ENCODE measurements around the gene SEPSECS.

SEPSECS gene

GRCh38 chr4:25155947-25156346 is 4.3 kb downstream of the SEPSECS start:
- H3K36me3 ChIP-seq (ENCODE audit: insufficient read depth, low read length), result 0 out of 2 replicates have a peak, but pooled peaks cover 3% of the 10 kb centered on the region
- H3K4me1 ChIP-seq (ENCODE audit: control insufficient read depth, insufficient read depth, low read length, unreplicated experiment), result no peaks in the 10 kb centered on the region
- no peak overlapping the region for H3K4me3 ChIP-seq (ENCODE audit: low read depth, low read length)
- no peaks in the 10 kb centered on the region for H3K27me3 ChIP-seq (ENCODE audit: insufficient read depth, low read length)
- no peak overlapping the region for H2AFZ ChIP-seq (ENCODE audit: low read length, unreplicated experiment)
- peaks cover 4% of the 10 kb centered on the region for H3K79me2 ChIP-seq (ENCODE audit: control insufficient read depth, insufficient read depth, low read length, unreplicated experiment)
- no peak overlapping the region for H3K27ac ChIP-seq (ENCODE audit: low read depth, low read length)

GRCh38 chr4:25154594-25155265 is 5.5 kb downstream of the SEPSECS start:
- H3K4me1 ChIP-seq (ENCODE audit: control insufficient read depth, insufficient read depth, low read length, unreplicated experiment), result no peaks in the 10 kb centered on the region
- no peak overlapping the region for H3K4me3 ChIP-seq (ENCODE audit: low read depth, low read length)
- H3K79me2 ChIP-seq (ENCODE audit: control insufficient read depth, insufficient read depth, low read length, unreplicated experiment), result peaks cover 4% of the 10 kb centered on the region
- no peak overlapping the region for H2AFZ ChIP-seq (ENCODE audit: low read length, unreplicated experiment)
- H3K36me3 ChIP-seq (ENCODE audit: insufficient read depth, low read length), result 0 out of 2 replicates have a peak, but pooled peaks cover 3% of the 10 kb centered on the region
- no peak overlapping the region for H3K27ac ChIP-seq (ENCODE audit: low read depth, low read length)
- no peaks in the 10 kb centered on the region for H3K27me3 ChIP-seq (ENCODE audit: insufficient read depth, low read length)

GRCh38 chr4:25146076-25146475 is 14.2 kb downstream of the SEPSECS start:
- H3K27ac ChIP-seq (ENCODE audit: low read depth, low read length), result no peak overlapping the region

GRCh38 chr4:25144870-25145481 is 15.3 kb downstream of the SEPSECS start:
- H3K36me3 ChIP-seq (ENCODE audit: insufficient read depth, low read length), result 0 out of 2 replicates have a peak, but pooled peaks cover 4% of the 10 kb centered on the region
- H3K4me1 ChIP-seq (ENCODE audit: control insufficient read depth, insufficient read depth, low read length, unreplicated experiment), result no peaks in the 10 kb centered on the region
- no peak overlapping the region for H3K4me3 ChIP-seq (ENCODE audit: low read depth, low read length)

More at GRCh38 chr4:25146076-25146475, 14.2 kb downstream of the SEPSECS start:
- Histone ChIP-seq H3K27me3 (ENCODE audit: insufficient read depth, low read length) (no peaks in the 10 kb centered on the region), H3K79me2 (ENCODE audit: control insufficient read depth, insufficient read depth, low read length, unreplicated experiment) (no peaks in the 10 kb centered on the region), H3K36me3 (ENCODE audit: insufficient read depth, low read length) (0 out of 2 replicates have a peak, but pooled peaks cover 4% of the 10 kb centered on the region), H2AFZ (ENCODE audit: low read length, unreplicated experiment) (no peak overlapping the region), H3K4me3 (ENCODE audit: low read depth, low read length) (no peak overlapping the region), H3K4me1 (ENCODE audit: control insufficient read depth, insufficient read depth, low read length, unreplicated experiment) (no peaks in the 10 kb centered on the region)

GRCh38 chr4:25142468-25142867 is 17.8 kb downstream of the SEPSECS start:
- Histone ChIP-seq H3K36me3 (ENCODE audit: insufficient read depth, low read length) (no peaks in the 10 kb centered on the region; the same call in 1 of the 2 replicates), H3K4me1 (ENCODE audit: control insufficient read depth, insufficient read depth, low read length, unreplicated experiment) (no peaks in the 10 kb centered on the region), H2AFZ (ENCODE audit: low read length, unreplicated experiment) (no peak overlapping the region), H3K79me2 (ENCODE audit: control insufficient read depth, insufficient read depth, low read length, unreplicated experiment) (no peaks in the 10 kb centered on the region), H3K27ac (ENCODE audit: low read depth, low read length) (no peak overlapping the region), H3K4me3 (ENCODE audit: low read depth, low read length) (no peak overlapping the region), H3K27me3 (ENCODE audit: insufficient read depth, low read length) (no peaks in the 10 kb centered on the region)

More at GRCh38 chr4:25144870-25145481, 15.3 kb downstream of the SEPSECS start:
- H3K79me2 ChIP-seq (ENCODE audit: control insufficient read depth, insufficient read depth, low read length, unreplicated experiment), result no peaks in the 10 kb centered on the region
- H3K27me3 ChIP-seq (ENCODE audit: insufficient read depth, low read length), result no peaks in the 10 kb centered on the region
- H2AFZ ChIP-seq (ENCODE audit: low read length, unreplicated experiment), result no peak overlapping the region
- H3K27ac ChIP-seq (ENCODE audit: low read depth, low read length), result no peak overlapping the region

GRCh38 chr4:25141592-25141991 is 18.7 kb downstream of the SEPSECS start:
- H3K4me3 ChIP-seq (ENCODE audit: low read depth, low read length), result no peak overlapping the region
- no peak overlapping the region for H3K27ac ChIP-seq (ENCODE audit: low read depth, low read length)
- no peak overlapping the region for H2AFZ ChIP-seq (ENCODE audit: low read length, unreplicated experiment)
- H3K27me3 ChIP-seq (ENCODE audit: insufficient read depth, low read length), result no peaks in the 10 kb centered on the region
- no peaks in the 10 kb centered on the region; the same call in 1 of the 2 replicates for H3K36me3 ChIP-seq (ENCODE audit: insufficient read depth, low read length)
- no peaks in the 10 kb centered on the region for H3K79me2 ChIP-seq (ENCODE audit: control insufficient read depth, insufficient read depth, low read length, unreplicated experiment)
- no peaks in the 10 kb centered on the region for H3K4me1 ChIP-seq (ENCODE audit: control insufficient read depth, insufficient read depth, low read length, unreplicated experiment)

- Histone ChIP-seq H3K79me2 (ENCODE audit: control insufficient read depth, insufficient read depth, low read length, unreplicated experiment) (no peaks in the 10 kb centered on the region), H2AFZ (ENCODE audit: low read length, unreplicated experiment) (no peak overlapping the region), H3K4me3 (ENCODE audit: low read depth, low read length) (no peak overlapping the region), H3K27ac (ENCODE audit: low read depth, low read length) (no peak overlapping the region), H3K4me1 (ENCODE audit: control insufficient read depth, insufficient read depth, low read length, unreplicated experiment) (no peaks in the 10 kb centered on the region), H3K27me3 (ENCODE audit: insufficient read depth, low read length) (no peaks in the 10 kb centered on the region), H3K36me3 (ENCODE audit: insufficient read depth, low read length) (peaks cover 5% of the 10 kb centered on the region)
Observed at GRCh38 chr4:25133132-25133531, 27.1 kb downstream of the SEPSECS start.

- H3K4me1 ChIP-seq (ENCODE audit: control insufficient read depth, insufficient read depth, low read length, unreplicated experiment), result no peaks in the 10 kb centered on the region
- H3K36me3 ChIP-seq (ENCODE audit: insufficient read depth, low read length), result peaks cover 5% of the 10 kb centered on the region
- no peak overlapping the region for H2AFZ ChIP-seq (ENCODE audit: low read length, unreplicated experiment)
- no peak overlapping the region for H3K4me3 ChIP-seq (ENCODE audit: low read depth, low read length)
- H3K79me2 ChIP-seq (ENCODE audit: control insufficient read depth, insufficient read depth, low read length, unreplicated experiment), result no peaks in the 10 kb centered on the region
- H3K27ac ChIP-seq (ENCODE audit: low read depth, low read length), result no peak overlapping the region
- no peaks in the 10 kb centered on the region for H3K27me3 ChIP-seq (ENCODE audit: insufficient read depth, low read length)
Observed at GRCh38 chr4:25131926-25132325, 28.3 kb downstream of the SEPSECS start.

- no peaks in the 10 kb centered on the region for H3K4me1 ChIP-seq (ENCODE audit: control insufficient read depth, insufficient read depth, low read length, unreplicated experiment)
- H3K36me3 ChIP-seq (ENCODE audit: insufficient read depth, low read length), result peaks cover 5% of the 10 kb centered on the region
- H3K4me3 ChIP-seq (ENCODE audit: low read depth, low read length), result no peak overlapping the region
- H3K79me2 ChIP-seq (ENCODE audit: control insufficient read depth, insufficient read depth, low read length, unreplicated experiment), result no peaks in the 10 kb centered on the region
- H3K27ac ChIP-seq (ENCODE audit: low read depth, low read length), result no peak overlapping the region
- H3K27me3 ChIP-seq (ENCODE audit: insufficient read depth, low read length), result no peaks in the 10 kb centered on the region
- no peak overlapping the region for H2AFZ ChIP-seq (ENCODE audit: low read length, unreplicated experiment)
Observed at GRCh38 chr4:25131381-25131780, 28.9 kb downstream of the SEPSECS start.

GRCh38 chr4:25129917-25130316 is 30.3 kb downstream of the SEPSECS start:
- Histone ChIP-seq H3K27me3 (ENCODE audit: insufficient read depth, low read length) (no peaks in the 10 kb centered on the region), H3K36me3 (ENCODE audit: insufficient read depth, low read length) (peaks cover 4% of the 10 kb centered on the region), H3K4me1 (ENCODE audit: control insufficient read depth, insufficient read depth, low read length, unreplicated experiment) (no peaks in the 10 kb centered on the region), H3K4me3 (ENCODE audit: low read depth, low read length) (no peak overlapping the region), H3K79me2 (ENCODE audit: control insufficient read depth, insufficient read depth, low read length, unreplicated experiment) (no peaks in the 10 kb centered on the region), H3K27ac (ENCODE audit: low read depth, low read length) (no peak overlapping the region), H2AFZ (ENCODE audit: low read length, unreplicated experiment) (no peak overlapping the region)

- Histone ChIP-seq H3K4me1 (ENCODE audit: control insufficient read depth, insufficient read depth, low read length, unreplicated experiment) (no peaks in the 10 kb centered on the region), H3K36me3 (ENCODE audit: insufficient read depth, low read length) (peaks cover 3% of the 10 kb centered on the region; the same call in 1 of the 2 replicates), H3K79me2 (ENCODE audit: control insufficient read depth, insufficient read depth, low read length, unreplicated experiment) (no peaks in the 10 kb centered on the region)
Observed at GRCh38 chr4:25128671-25129070, 31.6 kb downstream of the SEPSECS start.

More at GRCh38 chr4:25128671-25129070, 31.6 kb downstream of the SEPSECS start:
- Histone ChIP-seq H2AFZ (ENCODE audit: low read length, unreplicated experiment) (no peak overlapping the region), H3K27ac (ENCODE audit: low read depth, low read length) (no peak overlapping the region), H3K27me3 (ENCODE audit: insufficient read depth, low read length) (no peaks in the 10 kb centered on the region), H3K4me3 (ENCODE audit: low read depth, low read length) (no peak overlapping the region)
